Measurements from ENCODE around the gene AUTS2.

Gene AUTS2

DNA sequence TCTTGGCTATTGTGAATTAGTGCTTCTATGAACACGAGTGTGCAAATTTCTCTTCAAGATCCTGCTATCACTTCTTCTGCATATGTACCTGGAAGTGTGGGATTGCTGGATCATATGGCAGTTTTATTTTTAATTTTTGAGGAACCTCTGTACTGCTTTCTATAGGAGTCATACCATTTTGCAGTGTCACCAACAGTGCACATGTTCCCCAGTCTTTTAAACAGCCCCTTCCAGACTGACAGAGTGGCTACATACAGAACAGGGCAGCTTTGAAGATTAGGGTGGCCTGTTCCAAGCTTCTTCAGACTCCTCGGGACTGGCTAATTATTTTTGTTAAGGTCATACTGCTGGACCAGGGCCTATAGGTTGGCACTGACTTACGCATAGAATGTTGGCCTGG is 82.9 kb downstream of the AUTS2 start:
- H3K36me3 ChIP-seq (ENCODE audit: control insufficient read depth in 5 of 5, insufficient read depth in 5 of 5, low read length in 5 of 5): no peaks in the 10 kb centered on the region
- H3K9ac ChIP-seq (ENCODE audit: low read length in 5 of 5): no peak overlapping the region
- no peak overlapping the region for H3K27ac ChIP-seq (ENCODE audit: low read depth, low read length)
- H3K4me1 ChIP-seq (ENCODE audit: control insufficient read depth in 5 of 5, insufficient read depth in 5 of 5, low read length in 5 of 5): peaks cover 3 to 39% (median 25%) of the 10 kb centered on the region in 5 donors
- no peak overlapping the region for H3K4me3 ChIP-seq (ENCODE audit: low read depth in 1 of 5, low read length in 5 of 5)
- H3K27me3 ChIP-seq (ENCODE audit: control insufficient read depth in 5 of 5, insufficient read depth in 4 of 5, low read length in 5 of 5): no peaks in the 10 kb centered on the region
- H3K9me3 ChIP-seq (ENCODE audit: control insufficient read depth in 5 of 5, low read length in 5 of 5): no peaks in the 10 kb centered on the region

DNA sequence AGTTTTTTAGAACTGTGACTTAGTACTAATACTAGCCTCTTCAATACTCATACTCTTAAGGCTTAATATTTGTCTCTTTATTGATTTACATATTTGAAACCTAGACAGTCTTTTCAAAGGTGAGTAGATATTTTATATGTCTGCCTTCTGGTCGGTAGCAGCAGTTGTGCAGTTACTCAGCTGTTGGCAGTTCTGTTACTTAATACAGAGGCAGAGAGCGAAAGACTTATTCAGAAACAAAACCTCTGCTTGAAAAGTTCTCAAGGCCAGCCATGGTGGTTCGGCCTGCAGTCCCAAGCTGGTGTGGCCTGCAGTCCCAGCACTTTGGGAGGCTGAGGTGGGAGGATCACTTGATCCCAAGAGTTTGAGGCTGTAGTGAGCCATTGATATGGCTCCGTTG is 84.2 kb downstream of the AUTS2 start:
- no peaks in the 10 kb centered on the region for H3K27me3 ChIP-seq (ENCODE audit: control insufficient read depth in 5 of 5, insufficient read depth in 4 of 5, low read length in 5 of 5)
- H3K4me3 ChIP-seq (ENCODE audit: low read depth in 1 of 5, low read length in 5 of 5): no peak overlapping the region
- no peaks in the 10 kb centered on the region for H3K36me3 ChIP-seq (ENCODE audit: control insufficient read depth in 5 of 5, insufficient read depth in 5 of 5, low read length in 5 of 5)
- H3K4me1 ChIP-seq (ENCODE audit: control insufficient read depth in 5 of 5, insufficient read depth in 5 of 5, low read length in 5 of 5): peaks cover 3 to 36% (median 24%) of the 10 kb centered on the region in 5 donors
- H3K9me3 ChIP-seq (ENCODE audit: control insufficient read depth in 5 of 5, low read length in 5 of 5): no peaks in the 10 kb centered on the region
- no peak overlapping the region for H3K9ac ChIP-seq (ENCODE audit: low read length in 5 of 5)
- H3K27ac ChIP-seq (ENCODE audit: low read depth, low read length): no peak overlapping the region

DNA sequence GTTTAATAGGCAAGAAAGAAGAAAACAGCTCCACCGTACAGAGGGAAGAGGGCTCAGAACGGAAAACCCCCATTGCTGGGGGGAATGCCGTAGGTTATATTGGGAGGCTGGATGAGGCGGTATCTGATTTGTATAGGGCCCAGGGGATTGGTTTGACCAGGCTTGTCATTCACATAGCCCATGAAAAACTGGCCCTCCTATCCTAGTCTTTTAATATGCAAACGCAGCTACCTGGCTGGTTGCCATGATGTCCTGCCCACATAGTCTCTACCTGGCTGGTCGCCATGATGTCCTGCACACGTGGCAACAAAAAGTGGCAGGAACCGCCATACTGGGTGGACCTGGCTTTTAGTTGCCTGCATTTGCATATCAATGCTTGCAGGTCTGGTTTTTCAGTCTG is 84.7 kb downstream of the AUTS2 start:
- H3K9ac ChIP-seq (ENCODE audit: low read length in 5 of 5): no peak overlapping the region
- H3K9me3 ChIP-seq (ENCODE audit: control insufficient read depth in 5 of 5, low read length in 5 of 5): no peaks in the 10 kb centered on the region
- H3K27ac ChIP-seq (ENCODE audit: low read depth, low read length): no peak overlapping the region
- no peaks in the 10 kb centered on the region for H3K36me3 ChIP-seq (ENCODE audit: control insufficient read depth in 5 of 5, insufficient read depth in 5 of 5, low read length in 5 of 5)
- H3K4me1 ChIP-seq (ENCODE audit: control insufficient read depth in 5 of 5, insufficient read depth in 5 of 5, low read length in 5 of 5): peaks cover 3 to 34% (median 23%) of the 10 kb centered on the region in 5 donors
- H3K27me3 ChIP-seq (ENCODE audit: control insufficient read depth in 5 of 5, insufficient read depth in 4 of 5, low read length in 5 of 5): no peaks in the 10 kb centered on the region
- H3K4me3 ChIP-seq (ENCODE audit: low read depth in 1 of 5, low read length in 5 of 5): no peak overlapping the region

DNA sequence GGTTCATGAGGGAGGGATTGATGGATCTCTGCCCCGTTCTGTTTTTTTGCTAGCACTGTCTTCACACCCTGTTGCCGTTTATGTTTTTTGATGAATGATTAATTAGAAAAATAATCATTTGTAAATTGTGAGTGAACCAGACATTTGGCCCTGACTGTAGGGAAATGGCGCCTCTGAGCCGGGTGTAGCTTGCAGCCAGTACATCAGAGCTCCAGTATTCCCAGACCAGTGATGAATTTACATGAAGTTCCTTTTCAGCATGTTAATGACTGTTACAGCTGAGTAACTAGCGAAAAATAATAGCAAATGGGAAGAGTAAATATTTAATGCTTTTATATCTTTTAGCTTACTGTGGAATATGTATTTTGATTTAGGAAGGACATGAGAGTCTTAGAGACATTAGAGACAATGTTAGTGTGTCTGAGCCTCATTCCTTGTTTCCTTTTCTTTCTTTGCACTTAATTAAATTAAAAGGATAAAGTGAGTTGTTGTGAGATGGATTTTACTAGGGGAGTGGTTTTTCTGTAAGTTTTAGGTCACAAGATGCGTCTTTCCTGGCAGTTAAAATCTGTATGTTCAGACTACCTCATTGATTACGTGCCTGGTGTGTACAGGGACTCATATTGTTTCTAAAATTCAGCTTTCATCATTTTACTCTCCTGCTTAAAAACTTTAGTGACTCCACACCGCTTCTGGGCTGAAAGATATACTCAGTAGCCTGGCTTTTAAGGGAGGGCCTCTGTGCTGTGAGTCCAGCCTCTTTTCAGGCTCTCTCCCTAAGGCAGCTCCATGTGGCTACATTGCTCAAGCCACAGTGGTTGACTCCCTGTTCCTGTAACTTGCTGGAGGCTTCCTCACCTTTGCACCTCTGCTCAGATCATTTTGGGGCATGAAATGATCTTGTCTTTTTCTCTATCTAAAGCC is 86.4 kb downstream of the AUTS2 start:
- Histone ChIP-seq H3K27me3 (ENCODE audit: control insufficient read depth in 5 of 5, insufficient read depth in 4 of 5, low read length in 5 of 5) (no peaks in the 10 kb centered on the region), H3K36me3 (ENCODE audit: control insufficient read depth in 5 of 5, insufficient read depth in 5 of 5, low read length in 5 of 5) (no peaks in the 10 kb centered on the region), H3K27ac (ENCODE audit: low read depth, low read length) (peak overlapping the region; percentile 60), H3K4me1 (ENCODE audit: control insufficient read depth in 5 of 5, insufficient read depth in 5 of 5, low read length in 5 of 5) (peaks cover 0 to 24% (median 14%) of the 10 kb centered on the region in 5 donors), H3K4me3 (ENCODE audit: low read depth in 1 of 5, low read length in 5 of 5) (no peak overlapping the region), H3K9me3 (ENCODE audit: control insufficient read depth in 5 of 5, low read length in 5 of 5) (no peaks in the 10 kb centered on the region), H3K9ac (ENCODE audit: low read length in 5 of 5) (peak overlapping the region in 1 of 5 donors; percentile 29)

DNA sequence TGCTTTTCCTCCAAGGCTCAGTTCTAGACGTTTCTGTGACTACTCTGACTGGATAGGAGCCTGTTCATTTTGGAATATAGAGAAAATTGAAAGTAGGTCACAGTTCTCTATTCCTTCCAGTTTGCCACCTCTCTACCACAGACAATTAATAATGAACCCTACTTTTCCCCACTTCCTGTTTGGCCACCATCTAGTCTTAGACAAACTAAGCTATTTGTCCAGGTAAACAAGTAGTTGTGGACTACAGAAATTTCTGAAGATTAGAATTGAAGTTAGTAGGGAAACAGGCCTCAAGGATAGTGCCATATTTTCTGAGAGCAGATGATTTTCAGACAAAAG is 87.0 kb downstream of the AUTS2 start:
- Histone ChIP-seq H3K27me3 (ENCODE audit: control insufficient read depth in 5 of 5, insufficient read depth in 4 of 5, low read length in 5 of 5) (no peaks in the 10 kb centered on the region), H3K36me3 (ENCODE audit: control insufficient read depth in 5 of 5, insufficient read depth in 5 of 5, low read length in 5 of 5) (no peaks in the 10 kb centered on the region), H3K4me3 (ENCODE audit: low read depth in 1 of 5, low read length in 5 of 5) (no peak overlapping the region), H3K9ac (ENCODE audit: low read length in 5 of 5) (peak overlapping the region in 1 of 5 donors; percentile 29), H3K4me1 (ENCODE audit: control insufficient read depth in 5 of 5, insufficient read depth in 5 of 5, low read length in 5 of 5) (peaks cover 0 to 25% (median 14%) of the 10 kb centered on the region in 5 donors), H3K9me3 (ENCODE audit: control insufficient read depth in 5 of 5, low read length in 5 of 5) (no peaks in the 10 kb centered on the region), H3K27ac (ENCODE audit: low read depth, low read length) (peak overlapping the region; percentile 60)

DNA sequence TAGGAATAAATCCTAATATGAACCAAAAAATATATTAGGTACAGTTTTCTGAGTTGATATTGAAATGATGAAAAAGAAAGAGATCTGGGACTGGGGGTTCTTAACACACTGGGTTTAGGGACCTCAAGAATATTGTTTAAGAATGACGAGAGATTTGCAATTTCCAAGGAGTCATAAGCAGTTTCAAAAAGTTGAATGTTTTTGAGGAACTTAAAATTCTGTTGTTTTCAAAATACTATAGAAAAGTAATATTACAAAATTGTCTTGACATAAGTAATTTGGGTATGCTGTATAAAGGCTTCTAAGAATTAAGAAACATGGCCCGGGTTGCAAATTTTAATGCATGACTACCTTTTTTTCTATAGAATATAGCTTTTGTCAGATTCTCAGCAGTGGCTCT is 88.1 kb downstream of the AUTS2 start:
- Histone ChIP-seq H3K9me3 (ENCODE audit: control insufficient read depth in 5 of 5, low read length in 5 of 5) (no peaks in the 10 kb centered on the region), H3K27ac (ENCODE audit: low read depth, low read length) (no peak overlapping the region), H3K4me3 (ENCODE audit: low read depth in 1 of 5, low read length in 5 of 5) (no peak overlapping the region)

DNA sequence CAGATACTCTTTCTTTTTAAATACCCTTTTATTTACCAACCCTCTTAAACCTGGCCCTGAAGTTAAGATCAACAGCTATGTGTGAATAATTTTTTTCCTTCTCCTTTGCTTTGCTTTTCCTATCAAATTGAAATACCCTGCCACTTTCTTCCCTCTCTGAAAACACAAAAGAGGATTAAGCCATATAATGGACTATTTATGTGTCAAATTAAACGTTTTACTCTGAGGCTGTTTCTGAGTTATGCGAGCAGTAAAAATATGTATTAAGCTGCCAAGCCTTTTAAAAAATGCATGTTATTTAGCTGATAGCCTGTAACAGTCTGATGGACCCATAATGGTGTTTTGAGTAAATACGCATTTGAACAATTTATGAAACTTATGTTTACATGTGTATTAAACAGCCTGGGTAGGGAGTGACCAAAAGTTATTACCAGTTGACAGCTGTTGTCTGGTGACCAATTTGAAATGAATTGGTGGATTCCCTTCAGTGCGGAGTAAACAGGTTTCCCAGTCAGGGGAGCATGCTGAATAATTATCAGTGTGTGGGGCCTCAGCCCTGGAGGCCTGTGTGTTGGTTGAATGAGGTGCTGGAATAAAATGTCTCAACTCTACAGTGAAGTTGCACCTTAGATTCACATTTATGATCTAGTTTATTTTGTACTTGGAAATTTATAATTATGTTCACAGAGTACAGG is 89.6 kb downstream of the AUTS2 start:
- H3K27me3 ChIP-seq (ENCODE audit: control insufficient read depth in 5 of 5, insufficient read depth in 4 of 5, low read length in 5 of 5): no peaks in the 10 kb centered on the region
- peaks cover 0 to 24% (median 14%) of the 10 kb centered on the region in 5 donors for H3K4me1 ChIP-seq (ENCODE audit: control insufficient read depth in 5 of 5, insufficient read depth in 5 of 5, low read length in 5 of 5)
- H3K36me3 ChIP-seq (ENCODE audit: control insufficient read depth in 5 of 5, insufficient read depth in 5 of 5, low read length in 5 of 5): no peaks in the 10 kb centered on the region
- no peak overlapping the region for H3K27ac ChIP-seq (ENCODE audit: low read depth, low read length)
- no peaks in the 10 kb centered on the region for H3K9me3 ChIP-seq (ENCODE audit: control insufficient read depth in 5 of 5, low read length in 5 of 5)
- H3K9ac ChIP-seq (ENCODE audit: low read length in 5 of 5): no peak overlapping the region
- no peak overlapping the region for H3K4me3 ChIP-seq (ENCODE audit: low read depth in 1 of 5, low read length in 5 of 5)

More for the DNA sequence above, 88.1 kb downstream of the AUTS2 start:
- no peaks in the 10 kb centered on the region for H3K36me3 ChIP-seq (ENCODE audit: control insufficient read depth in 5 of 5, insufficient read depth in 5 of 5, low read length in 5 of 5)
- H3K9ac ChIP-seq (ENCODE audit: low read length in 5 of 5): no peak overlapping the region
- no peaks in the 10 kb centered on the region for H3K27me3 ChIP-seq (ENCODE audit: control insufficient read depth in 5 of 5, insufficient read depth in 4 of 5, low read length in 5 of 5)
- H3K4me1 ChIP-seq (ENCODE audit: control insufficient read depth in 5 of 5, insufficient read depth in 5 of 5, low read length in 5 of 5): peaks cover 0 to 28% (median 14%) of the 10 kb centered on the region in 5 donors

DNA sequence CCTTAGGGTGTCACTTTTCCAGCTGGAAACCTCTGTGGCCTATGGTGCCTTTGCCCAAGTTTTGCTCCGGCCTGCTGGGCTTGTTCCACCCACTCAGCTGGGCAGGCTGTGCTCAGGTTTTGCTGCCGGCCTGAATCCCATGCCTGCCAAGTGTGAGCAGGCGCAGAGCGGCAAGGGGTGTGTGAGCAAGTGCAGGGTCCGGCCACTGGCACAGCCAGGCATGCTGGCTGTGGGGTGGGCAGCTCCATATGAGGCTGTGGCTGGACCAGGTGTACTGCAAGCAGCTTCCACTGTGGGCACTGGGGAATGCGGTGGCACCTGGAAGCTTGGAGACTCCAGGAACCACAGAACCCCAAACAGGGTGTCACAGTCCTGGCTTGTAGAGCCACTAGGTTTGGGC is 92.1 kb downstream of the AUTS2 start:
- Histone ChIP-seq H3K36me3 (ENCODE audit: control insufficient read depth in 5 of 5, insufficient read depth in 5 of 5, low read length in 5 of 5) (no peaks in the 10 kb centered on the region), H3K27ac (ENCODE audit: low read depth, low read length) (no peak overlapping the region), H3K4me3 (ENCODE audit: low read depth in 1 of 5, low read length in 5 of 5) (no peak overlapping the region), H3K27me3 (ENCODE audit: control insufficient read depth in 5 of 5, insufficient read depth in 4 of 5, low read length in 5 of 5) (no peaks in the 10 kb centered on the region), H3K4me1 (ENCODE audit: control insufficient read depth in 5 of 5, insufficient read depth in 5 of 5, low read length in 5 of 5) (peaks cover 0 to 15% (median 7%) of the 10 kb centered on the region in 5 donors), H3K9me3 (ENCODE audit: control insufficient read depth in 5 of 5, low read length in 5 of 5) (no peaks in the 10 kb centered on the region), H3K9ac (ENCODE audit: low read length in 5 of 5) (no peak overlapping the region)

DNA sequence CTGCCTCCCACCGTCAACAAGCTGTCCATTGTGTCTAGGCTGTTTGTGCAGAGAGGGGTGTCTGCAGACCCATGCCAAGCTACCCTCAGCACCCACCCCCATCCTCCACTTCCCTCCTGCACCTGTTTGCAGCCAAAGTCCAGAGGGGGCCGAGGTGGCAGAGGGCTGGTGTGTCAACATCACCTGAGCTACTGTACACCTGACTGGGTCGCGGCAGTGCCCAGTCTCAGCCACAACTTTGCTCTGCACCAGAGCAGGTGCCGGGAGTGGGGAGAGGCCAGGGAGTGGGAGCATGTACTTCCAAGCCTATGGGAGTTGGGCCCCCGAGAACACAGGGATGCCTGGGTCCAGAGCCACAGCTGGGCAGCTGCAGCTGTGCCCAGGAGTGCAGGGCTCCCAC is 93.1 kb downstream of the AUTS2 start:
- no peak overlapping the region for H3K4me3 ChIP-seq (ENCODE audit: low read depth in 1 of 5, low read length in 5 of 5)
- H3K27me3 ChIP-seq (ENCODE audit: control insufficient read depth in 5 of 5, insufficient read depth in 4 of 5, low read length in 5 of 5): no peaks in the 10 kb centered on the region
- H3K27ac ChIP-seq (ENCODE audit: low read depth, low read length): no peak overlapping the region
- H3K9ac ChIP-seq (ENCODE audit: low read length in 5 of 5): no peak overlapping the region
- H3K4me1 ChIP-seq (ENCODE audit: control insufficient read depth in 5 of 5, insufficient read depth in 5 of 5, low read length in 5 of 5): peaks cover 0 to 13% (median 9%) of the 10 kb centered on the region in 5 donors
- H3K36me3 ChIP-seq (ENCODE audit: control insufficient read depth in 5 of 5, insufficient read depth in 5 of 5, low read length in 5 of 5): no peaks in the 10 kb centered on the region
- no peaks in the 10 kb centered on the region for H3K9me3 ChIP-seq (ENCODE audit: control insufficient read depth in 5 of 5, low read length in 5 of 5)

DNA sequence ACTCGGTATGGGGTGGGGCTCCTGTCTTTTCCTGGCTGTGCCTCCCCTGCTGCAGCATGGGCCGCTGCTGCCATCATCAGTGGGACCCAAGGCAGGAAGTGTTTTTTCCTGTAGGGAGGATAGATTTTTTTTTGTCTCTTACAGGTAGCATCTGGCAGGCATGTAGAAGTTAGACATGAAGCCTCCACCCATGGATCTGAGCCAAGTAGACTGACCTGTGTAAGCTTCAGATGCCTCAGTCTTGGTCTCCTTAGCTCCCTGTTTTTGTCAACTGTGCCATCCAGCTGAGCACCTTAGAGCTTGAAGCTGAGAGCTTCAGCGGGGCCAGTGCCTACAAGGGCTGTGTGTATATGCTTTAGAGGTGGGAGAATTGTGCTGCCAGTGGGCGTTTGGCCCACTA is 93.5 kb downstream of the AUTS2 start:
- Histone ChIP-seq H3K27ac (ENCODE audit: low read depth, low read length) (no peak overlapping the region), H3K9me3 (ENCODE audit: control insufficient read depth in 5 of 5, low read length in 5 of 5) (no peaks in the 10 kb centered on the region), H3K36me3 (ENCODE audit: control insufficient read depth in 5 of 5, insufficient read depth in 5 of 5, low read length in 5 of 5) (no peaks in the 10 kb centered on the region), H3K4me1 (ENCODE audit: control insufficient read depth in 5 of 5, insufficient read depth in 5 of 5, low read length in 5 of 5) (peaks cover 0 to 15% (median 10%) of the 10 kb centered on the region in 5 donors), H3K9ac (ENCODE audit: low read length in 5 of 5) (no peak overlapping the region), H3K27me3 (ENCODE audit: control insufficient read depth in 5 of 5, insufficient read depth in 4 of 5, low read length in 5 of 5) (no peaks in the 10 kb centered on the region), H3K4me3 (ENCODE audit: low read depth in 1 of 5, low read length in 5 of 5) (no peak overlapping the region)
